Keratinocyte (primary cell): Measurements from ENCODE around the gene VAC14. TPM values are rescaled to one million over a fixed set of nuclear protein-coding genes. Genes with fewer than 3 reads are reported as not detected.

Source experiments
- DNase-seq: peaks from one replicate; pipeline ENCODE4 v3.0.0-alpha.2; 2011; ENCODE audit warnings: low read depth, missing footprints, low spot score
- FAIRE-seq: peaks from 2 replicates; lab custom pipeline; 2011; peaks lifted over from hg19 to GRCh38; lab: Jason Lieb, UNC
- H2AFZ ChIP-seq: 2 replicates; pipeline ENCODE4 v1.6.0; 2012; ENCODE audit warnings: low read length, control low read depth, inconsistent platforms; ENCODE audit not compliant: control insufficient read depth
- H3K27ac ChIP-seq: 2 replicates; pipeline ENCODE4 v1.5.1; 2011; ENCODE audit warnings: low read length; ENCODE audit not compliant: control insufficient read depth, insufficient read depth
- H3K27me3 ChIP-seq: 3 replicates; pipeline ENCODE4 v1.6.0; 2011; ENCODE audit warnings: low read length; ENCODE audit not compliant: control insufficient read depth, insufficient read depth; ENCODE audit errors: extremely low read depth
- H3K36me3 ChIP-seq, 2 experiments: 2 replicates in 1 of 2; 3 replicates in 1 of 2; pipeline ENCODE4 v1.5.1; 2011; ENCODE audit warnings: low read length in 2 of 2, mild to moderate bottlenecking in 1 of 2; ENCODE audit not compliant: control insufficient read depth in 2 of 2, insufficient read depth in 2 of 2; ENCODE audit errors: extremely low read depth in 1 of 2
- H3K4me1 ChIP-seq: 3 replicates; pipeline ENCODE4 v1.5.1; 2011; ENCODE audit warnings: low read length; ENCODE audit not compliant: control insufficient read depth, insufficient read depth; ENCODE audit errors: extremely low read depth
- H3K4me2 ChIP-seq: 3 replicates; pipeline ENCODE4 v1.6.0; 2011; ENCODE audit warnings: low read depth, low read length; ENCODE audit not compliant: control insufficient read depth, insufficient read depth; ENCODE audit errors: extremely low read depth
- H3K4me3 ChIP-seq, 3 experiments: fragments of 200-600 bp in 1 of 3; sonication (generic) in 1 of 3; 2 replicates in 2 of 3; 3 replicates in 1 of 3; pipeline ENCODE4 v1.5.1; 2011 to 2016; ENCODE audit warnings: low read length in 3 of 3, mild to moderate bottlenecking in 3 of 3, control low read depth in 2 of 3, inconsistent platforms in 1 of 3, low read depth in 1 of 3, mixed read lengths in 1 of 3, mixed run types in 1 of 3, moderate library complexity in 1 of 3; ENCODE audit not compliant: control insufficient read depth in 2 of 3, insufficient read depth in 2 of 3; ENCODE audit errors: extremely low read depth in 1 of 3
- H3K79me2 ChIP-seq: 2 replicates; pipeline ENCODE4 v1.6.0; 2012; ENCODE audit warnings: low read length; ENCODE audit not compliant: control insufficient read depth, insufficient read depth
- H3K9ac ChIP-seq: 3 replicates; pipeline ENCODE4 v1.6.0; 2011; ENCODE audit warnings: low read length; ENCODE audit not compliant: control insufficient read depth, insufficient read depth; ENCODE audit errors: extremely low read depth
- H3K9me1 ChIP-seq: 3 replicates; pipeline ENCODE4 v1.6.0; 2011; ENCODE audit warnings: low read length; ENCODE audit not compliant: control insufficient read depth, insufficient read depth; ENCODE audit errors: extremely low read depth
- H3K9me3 ChIP-seq: 2 replicates; pipeline ENCODE4 v1.5.1; 2012; ENCODE audit warnings: low read depth, low read length; ENCODE audit not compliant: control insufficient read depth
- H4K20me1 ChIP-seq: 3 replicates; pipeline ENCODE4 v1.6.0; 2011; ENCODE audit warnings: low read length; ENCODE audit not compliant: control insufficient read depth, insufficient read depth; ENCODE audit errors: extremely low read depth
- EZH2 ChIP-seq: IDR thresholded peaks from one replicate; pipeline ENCODE4 v1.6.1; 2012; ENCODE audit warnings: inconsistent platforms, mild to moderate bottlenecking, low read length, moderate library complexity
- dilution Hi-C: fragments of 300-500 bp; cut with MboI; formaldehyde crosslinking; loops from one replicate; pipeline ENCODE4 v1.7.0; 2020; ENCODE audit warnings: low sequenced_read_pairs; ENCODE audit not compliant: extremely low pct_ligation_motif_present
- polyA plus RNA-seq, 5 experiments: library from polyadenylated mRNA; depleted of rRNA in 3 of 5; stranded (reverse) in 3 of 5; stranded (forward) in 1 of 5; unstranded in 1 of 5; fragments of >200 nt; gene quantifications; 1 replicate in 1 of 5; 2 replicates in 3 of 5; 3 replicates in 1 of 5; pipeline versions ENCODE4 v1.2.1 to v1.2.3, GENCODE V29; 2011 to 2012; ENCODE audit warnings: missing spikeins in 2 of 5, low read depth in 1 of 5, low replicate concordance in 1 of 5
- TF ChIP-seq, protein P1 (sequence below), 3 experiments: IDR thresholded peaks in 1 of 3; conservative IDR thresholded peaks in 1 of 3; optimal IDR thresholded peaks in 1 of 3; 2 replicates in 2 of 3; 3 replicates in 1 of 3; pipeline versions ENCODE3 to v1.5.1; 2011; ENCODE audit warnings: low read length in 3 of 3, mild to moderate bottlenecking in 3 of 3, moderate library complexity in 2 of 3, control low read depth in 1 of 3, inconsistent platforms in 1 of 3; ENCODE audit not compliant: insufficient read depth in 2 of 3; ENCODE audit errors: extremely low read depth in 1 of 3

VAC14 gene
- polyA plus RNA-seq, 1 donor (not counting 4 experiments of a cell fraction or from before 2014, with no cell fraction given): 15.9 TPM

DNA sequence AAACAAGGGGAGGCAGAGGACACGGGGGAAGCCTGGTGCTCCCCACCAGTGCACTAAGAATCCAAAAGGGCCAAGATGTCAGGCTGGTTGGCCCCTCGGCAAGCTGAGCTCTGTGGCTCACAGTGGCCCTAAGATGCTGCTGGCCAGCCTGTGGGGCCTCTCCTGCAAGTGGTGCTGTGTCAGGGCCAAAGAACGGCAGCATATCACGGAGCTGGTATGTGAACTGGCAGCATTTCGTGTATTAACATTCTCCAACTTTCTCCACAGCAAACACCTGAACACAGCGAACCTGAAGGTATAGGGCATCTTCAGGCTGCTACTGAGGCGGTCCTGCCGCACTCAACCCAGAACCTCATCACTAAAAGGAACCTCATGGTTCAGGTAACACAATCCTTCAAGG is 34.8 kb downstream of the VAC14 start:
- no peak for TF ChIP-seq EZH2
- TF ChIP-seq, protein P1, sequence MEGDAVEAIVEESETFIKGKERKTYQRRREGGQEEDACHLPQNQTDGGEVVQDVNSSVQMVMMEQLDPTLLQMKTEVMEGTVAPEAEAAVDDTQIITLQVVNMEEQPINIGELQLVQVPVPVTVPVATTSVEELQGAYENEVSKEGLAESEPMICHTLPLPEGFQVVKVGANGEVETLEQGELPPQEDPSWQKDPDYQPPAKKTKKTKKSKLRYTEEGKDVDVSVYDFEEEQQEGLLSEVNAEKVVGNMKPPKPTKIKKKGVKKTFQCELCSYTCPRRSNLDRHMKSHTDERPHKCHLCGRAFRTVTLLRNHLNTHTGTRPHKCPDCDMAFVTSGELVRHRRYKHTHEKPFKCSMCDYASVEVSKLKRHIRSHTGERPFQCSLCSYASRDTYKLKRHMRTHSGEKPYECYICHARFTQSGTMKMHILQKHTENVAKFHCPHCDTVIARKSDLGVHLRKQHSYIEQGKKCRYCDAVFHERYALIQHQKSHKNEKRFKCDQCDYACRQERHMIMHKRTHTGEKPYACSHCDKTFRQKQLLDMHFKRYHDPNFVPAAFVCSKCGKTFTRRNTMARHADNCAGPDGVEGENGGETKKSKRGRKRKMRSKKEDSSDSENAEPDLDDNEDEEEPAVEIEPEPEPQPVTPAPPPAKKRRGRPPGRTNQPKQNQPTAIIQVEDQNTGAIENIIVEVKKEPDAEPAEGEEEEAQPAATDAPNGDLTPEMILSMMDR (optimal IDR thresholded peaks at IDR 0.05 in 1 of 3, IDR thresholded peaks at IDR 0.05 in 1 of 3, conservative IDR thresholded peaks at IDR 0.05 in 1 of 3; ENCODE audit: extremely low read depth in 1 of 3, insufficient read depth in 2 of 3, low read length in 3 of 3): no peak
- Histone ChIP-seq H3K27ac (no peak overlapping the region), H3K79me2 (no peaks in the 10 kb centered on the region), H3K4me2 (no peak overlapping the region), H4K20me1 (no peaks in the 10 kb centered on the region), H3K9ac (no peak overlapping the region), H3K4me1 (peaks cover 27% of the 10 kb centered on the region), H3K9me3 (no peaks in the 10 kb centered on the region), H3K36me3 (peaks cover 13% of the 10 kb centered on the region in 2 experiments), H2AFZ (no peak overlapping the region), H3K4me3 (no peak overlapping the region), H3K9me1 (peaks cover 3% of the 10 kb centered on the region), H3K27me3 (no peaks in the 10 kb centered on the region)
- dilution Hi-C loops: no loop called here
- FAIRE-seq (no peak), DNase-seq (no peak)

GRCh38 chr16:70765491-70765890 is 35.5 kb downstream of the VAC14 start:
- no peaks in the 10 kb centered on the region for H3K27me3 ChIP-seq
- dilution Hi-C loops: no loop called here
- no peak overlapping the region for H3K27ac ChIP-seq
- no peak for TF ChIP-seq EZH2
- TF ChIP-seq, protein P1 (optimal IDR thresholded peaks at IDR 0.05 in 1 of 3, IDR thresholded peaks at IDR 0.05 in 1 of 3, conservative IDR thresholded peaks at IDR 0.05 in 1 of 3; ENCODE audit: extremely low read depth in 1 of 3, insufficient read depth in 2 of 3, low read length in 3 of 3): no peak
- no peak overlapping the region for H3K4me3 ChIP-seq
- FAIRE-seq (no peak), DNase-seq (no peak)
- no peaks in the 10 kb centered on the region for H3K9me3 ChIP-seq
- H2AFZ ChIP-seq: no peak overlapping the region
- H3K4me2 ChIP-seq: no peak overlapping the region
- no peak overlapping the region for H3K9ac ChIP-seq
- H4K20me1 ChIP-seq: no peaks in the 10 kb centered on the region
- H3K9me1 ChIP-seq: peaks cover 3% of the 10 kb centered on the region
- H3K36me3 ChIP-seq: peaks cover 12 to 13% of the 10 kb centered on the region in 2 experiments
- H3K79me2 ChIP-seq: no peaks in the 10 kb centered on the region
- H3K4me1 ChIP-seq: peaks cover 34% of the 10 kb centered on the region
